ENCODE data around the gene BLOC1S2.
"Not testable (repeated sequence)": the region's sequence is repeated elsewhere in the genome, so short reads cannot be mapped to it uniquely, and the experiment has no call there.

BLOC1S2 gene

GRCh38 chr10:100306861-100307260 is 20.4 kb upstream of the BLOC1S2 start:
- no peak for TF ChIP-seq CTCF (conservative IDR thresholded peaks at IDR 0.05)
- H3K27ac ChIP-seq = no peak overlapping the region

- no peak for TF ChIP-seq CTCF (conservative IDR thresholded peaks at IDR 0.05)
- no peak overlapping the region for H3K27ac ChIP-seq
Measured at GRCh38 chr10:100304414-100304813, 17.9 kb upstream of the BLOC1S2 start.

- peak; percentile 83 for TF ChIP-seq CTCF (conservative IDR thresholded peaks at IDR 0.05)
- H3K27ac ChIP-seq = no peak overlapping the region
Measured at GRCh38 chr10:100303724-100304319, 17.3 kb upstream of the BLOC1S2 start.

GRCh38 chr10:100301123-100301522 is 14.6 kb upstream of the BLOC1S2 start:
- not testable (repeated sequence) for H3K27ac ChIP-seq

GRCh38 chr10:100297242-100297641 is 10.8 kb upstream of the BLOC1S2 start:
- no peak for TF ChIP-seq CTCF (conservative IDR thresholded peaks at IDR 0.05)

GRCh38 chr10:100293066-100293465 is 6.6 kb upstream of the BLOC1S2 start:
- TF ChIP-seq CTCF (conservative IDR thresholded peaks at IDR 0.05) = no peak
- H3K27ac ChIP-seq = no peak overlapping the region

More at GRCh38 chr10:100297242-100297641, 10.8 kb upstream of the BLOC1S2 start:
- H3K27ac ChIP-seq = no peak overlapping the region

- not testable (repeated sequence) for H3K27ac ChIP-seq
Measured at GRCh38 chr10:100292300-100292699, 5.8 kb upstream of the BLOC1S2 start.

- no peak overlapping the region for H3K27ac ChIP-seq
Measured at GRCh38 chr10:100291356-100291755, 4.9 kb upstream of the BLOC1S2 start.

More at GRCh38 chr10:100291356-100291755, 4.9 kb upstream of the BLOC1S2 start:
- TF ChIP-seq CTCF (conservative IDR thresholded peaks at IDR 0.05) = no peak

All from VCaP (cell line).